Right renal cortex interstitium (tissue), 3 donors: ENCODE measurements around the gene STPG1. TPM values are rescaled to one million over a fixed set of nuclear protein-coding genes. Genes with fewer than 3 reads are reported as not detected.

ENCODE experiments used
- DNase-seq, 3 donors: peaks; one replicate each; pipeline ENCODE4 v3.0.0-alpha.2; 2013; ENCODE audit warnings: low read depth in 3 of 3, low spot score in 2 of 3
- polyA plus RNA-seq, 3 donors: library from polyadenylated mRNA; unstranded; fragments of 120-200 nt; gene quantifications; one replicate each; pipeline ENCODE4 v1.2.1, GENCODE V29; 2013; ENCODE audit not compliant: insufficient read length in 3 of 3

The STPG1 gene
- polyA plus RNA-seq, 3 donors, result 11.3 to 13.4 (median 12.4) TPM

- DNase-seq, result no peak
Observed at GRCh38 chr1:24374891-24375786, 38.4 kb downstream of the STPG1 start.

GRCh38 chr1:24373710-24374109 lies 39.9 kb downstream of the STPG1 start:
- DNase-seq, result no peak

GRCh38 chr1:24373044-24373443 lies 40.5 kb downstream of the STPG1 start:
- DNase-seq, result no peak

DNA sequence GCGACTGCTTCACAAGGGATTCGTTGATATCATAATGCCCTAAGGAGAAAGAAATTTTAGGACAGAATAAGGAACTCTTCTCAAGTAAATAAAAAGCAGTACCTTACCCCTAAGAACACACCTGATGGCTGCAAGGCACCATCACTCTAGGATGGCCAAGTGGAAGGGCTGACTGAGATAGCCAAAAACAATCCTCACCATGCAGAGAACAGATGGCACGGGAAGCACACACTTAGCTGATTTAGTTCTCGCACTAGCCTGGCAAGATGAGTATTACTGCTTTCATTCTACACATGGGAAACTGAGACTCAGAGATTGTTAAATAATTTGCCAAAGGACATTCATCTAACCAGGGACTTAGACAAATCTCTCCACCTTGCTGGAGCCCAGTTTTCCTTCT lies 43.8 kb downstream of the STPG1 start:
- DNase-seq, result no peak

DNA sequence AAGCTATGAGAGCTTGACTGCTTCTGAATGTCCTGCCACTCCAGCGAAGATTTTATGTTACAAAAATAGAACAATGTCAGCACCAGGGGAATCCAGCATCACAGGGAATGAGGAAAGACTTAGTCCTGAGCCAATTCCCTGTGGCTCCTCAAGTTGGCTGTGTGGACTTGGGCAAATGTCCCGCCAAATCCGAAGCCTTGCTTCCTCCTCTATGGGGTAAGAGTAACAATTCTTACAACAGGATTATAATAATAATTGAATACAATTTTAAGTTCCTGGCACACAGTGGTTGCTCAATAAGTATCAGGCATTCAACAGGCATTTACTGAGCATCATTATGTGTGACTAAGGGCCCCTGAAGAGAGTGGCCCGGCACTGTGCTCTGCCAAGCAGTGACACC lies 44.4 kb downstream of the STPG1 start:
- DNase-seq, result no peak

GRCh38 chr1:24366707-24367106 lies 46.9 kb downstream of the STPG1 start:
- DNase-seq, result no peak

DNA sequence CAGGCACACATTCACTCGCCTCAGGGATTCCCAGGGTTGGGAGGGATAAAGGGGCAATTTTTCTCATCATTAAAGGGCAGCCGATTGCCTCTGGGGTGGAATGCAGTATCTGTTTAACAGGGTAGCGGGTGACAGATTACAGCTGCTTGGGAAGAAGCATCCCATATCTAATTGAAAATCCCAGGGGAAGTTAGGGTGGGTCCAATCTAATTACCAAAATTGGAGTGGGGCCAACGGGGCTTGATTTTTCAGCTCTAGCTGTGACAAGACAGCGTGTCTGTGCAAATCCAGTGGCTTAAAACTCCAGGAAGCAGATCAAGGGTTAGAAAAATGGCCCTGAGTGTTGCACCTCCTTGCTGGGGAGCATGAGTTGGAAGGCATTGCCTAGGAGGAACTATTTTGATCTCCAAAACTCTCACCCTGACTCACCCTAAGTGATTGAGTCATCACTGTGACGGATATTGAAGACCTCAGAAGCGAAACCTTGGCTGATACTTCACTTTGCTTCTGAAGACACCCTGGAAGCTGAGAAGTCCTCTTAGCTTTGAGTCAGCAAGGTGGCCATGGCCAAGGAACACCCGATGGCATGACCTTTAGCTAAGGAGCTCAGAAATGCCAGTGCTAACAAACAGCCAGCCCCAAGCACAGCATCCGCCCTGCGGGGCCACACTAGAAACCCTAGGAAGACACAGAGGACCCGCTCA lies 48.5 kb downstream of the STPG1 start:
- no peak for DNase-seq

GRCh38 chr1:24364605-24364974 lies 49.0 kb downstream of the STPG1 start:
- no peak for DNase-seq

DNA sequence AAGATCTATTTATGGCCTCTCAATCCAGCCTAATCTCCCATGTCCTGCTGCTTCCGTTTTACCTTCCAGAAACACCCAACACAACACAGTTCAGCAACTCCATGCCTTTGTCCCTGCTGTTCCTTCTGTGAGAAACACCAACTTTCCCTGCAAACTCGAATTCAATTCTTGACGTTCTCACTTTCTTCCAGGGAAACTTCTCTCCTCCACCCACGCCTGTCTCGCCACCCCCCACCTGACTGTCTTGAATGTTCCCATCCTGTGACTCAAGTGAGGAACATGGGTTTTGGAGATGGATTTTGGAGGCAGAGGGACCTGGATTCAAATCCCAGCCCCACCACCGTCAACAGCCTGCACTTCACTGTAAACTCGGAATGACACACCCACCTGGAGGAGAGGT lies 49.6 kb downstream of the STPG1 start:
- DNase-seq, result no peak

GRCh38 chr1:24362982-24363614 lies 50.5 kb downstream of the STPG1 start:
- no peak for DNase-seq

DNA sequence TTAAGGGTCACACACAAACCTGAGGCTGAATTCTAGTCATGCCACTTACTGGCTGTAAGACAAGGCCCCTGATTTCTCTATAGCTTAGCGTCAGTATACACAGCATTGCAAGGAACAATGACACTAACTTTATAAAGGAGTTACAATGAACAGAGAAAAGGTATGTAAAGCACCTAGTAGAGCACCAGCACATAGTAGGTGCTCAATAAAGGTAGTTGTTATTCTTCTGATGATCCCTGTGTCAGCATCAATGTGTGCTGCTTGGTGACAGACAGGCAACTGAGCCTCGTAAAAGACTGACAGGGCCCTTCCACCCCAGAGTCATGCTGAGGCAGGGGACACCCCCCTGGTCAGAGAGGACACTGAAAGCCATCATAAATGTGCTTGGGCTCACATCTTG lies 51.2 kb downstream of the STPG1 start:
- DNase-seq, result no peak

GRCh38 chr1:24361811-24362210 lies 51.8 kb downstream of the STPG1 start:
- DNase-seq, result no peak

DNA sequence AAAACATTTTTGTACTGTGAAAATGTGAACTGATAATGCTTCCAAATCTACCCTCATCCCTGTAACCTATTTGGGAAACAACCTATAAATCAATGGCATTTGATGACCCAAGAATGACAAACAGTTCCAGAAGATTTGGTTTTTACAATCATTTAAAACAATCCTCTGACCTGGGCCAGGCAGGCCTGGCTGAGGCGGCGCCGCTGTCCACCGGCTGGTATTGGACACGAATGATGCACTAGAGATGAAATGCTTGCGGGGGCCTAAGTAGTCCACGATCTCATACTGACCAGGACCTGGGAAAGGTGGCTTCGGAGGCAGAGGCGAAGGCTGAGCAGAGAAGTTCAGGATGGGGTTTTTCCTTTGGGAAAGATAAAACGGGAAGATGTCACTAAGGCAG lies 52.9 kb downstream of the STPG1 start:
- DNase-seq, result no peak

DNA sequence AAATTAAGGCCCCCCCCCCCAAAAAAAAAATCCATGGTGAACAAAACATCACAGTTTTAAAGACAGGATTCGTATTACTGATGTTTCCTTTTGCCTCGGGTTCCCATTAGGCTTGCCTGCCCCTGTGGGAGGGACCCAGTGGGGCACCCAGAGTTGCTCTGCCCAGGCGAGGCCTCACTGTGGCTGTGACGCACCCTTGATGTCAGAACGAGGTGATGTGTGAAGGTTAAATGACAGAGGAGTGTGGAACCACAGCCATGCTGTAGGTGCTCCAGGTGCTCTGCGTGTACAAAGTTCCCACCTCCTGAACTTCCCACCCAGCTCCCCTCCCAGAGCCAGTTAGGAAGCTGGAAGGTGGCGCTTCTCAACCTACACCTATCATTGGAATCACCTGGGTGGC lies 56.5 kb downstream of the STPG1 start:
- DNase-seq, result no peak

DNA sequence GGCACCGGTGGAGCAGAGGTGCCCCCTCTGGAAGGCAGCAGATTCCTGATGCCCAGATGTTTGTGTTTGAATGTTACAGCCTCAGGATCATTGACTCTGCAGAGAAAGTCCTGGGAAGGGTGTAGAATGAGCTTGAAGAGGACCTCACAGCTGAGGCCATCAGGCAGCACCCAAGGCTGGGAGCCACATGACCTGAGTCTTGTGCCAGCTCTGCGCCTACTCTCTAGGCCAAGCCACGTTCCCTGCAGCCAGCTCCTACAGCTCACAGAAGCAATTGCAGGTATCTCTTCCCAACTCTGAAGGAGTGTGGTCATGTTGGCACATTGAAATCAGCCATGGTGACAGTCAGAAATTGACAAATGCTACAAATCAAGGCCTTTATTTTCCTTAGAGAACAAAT lies 58.1 kb downstream of the STPG1 start:
- DNase-seq, result no peak

GRCh38 chr1:24353292-24353891 lies 60.2 kb downstream of the STPG1 start:
- DNase-seq, result no peak

GRCh38 chr1:24351918-24352627 lies 61.5 kb downstream of the STPG1 start:
- no peak for DNase-seq

- no peak for DNase-seq
Observed at GRCh38 chr1:24351247-24351646, 62.3 kb downstream of the STPG1 start.

GRCh38 chr1:24349891-24350290 lies 63.7 kb downstream of the STPG1 start:
- no peak for DNase-seq

GRCh38 chr1:24348196-24348595 lies 65.4 kb downstream of the STPG1 start:
- DNase-seq, result no peak
